Lung (tissue), 12 donors: ENCODE data around the gene CDH13. TPM values are rescaled to one million over a fixed set of nuclear protein-coding genes. Genes with fewer than 3 reads are reported as not detected.

Experiments
- ATAC-seq: fragments of 200-7000 bp; cut with Tn5 transposase; one replicate; pipeline ENCODE4 v1.9.1; 2020; ENCODE audit warnings: moderate number of reproducible peaks; ENCODE audit not compliant: insufficient read depth, low FRiP score
- DNase-seq, 3 donors: peaks; one replicate each; pipeline ENCODE4 v3.0.0-alpha.2; 2013 to 2017
- H3K27ac ChIP-seq, 2 donors: one replicate each; pipeline ENCODE4 v1.5.1; 2013; ENCODE audit warnings: mild to moderate bottlenecking in 2 of 2, moderate library complexity in 2 of 2, control low read depth in 1 of 2, inconsistent platforms in 1 of 2, low read depth in 1 of 2, low read length in 1 of 2
- H3K27me3 ChIP-seq, 3 donors: one replicate each; pipeline ENCODE4 v1.5.1; 2013; ENCODE audit warnings: low read length in 2 of 3; ENCODE audit not compliant: control insufficient read depth in 3 of 3, insufficient read depth in 3 of 3
- H3K36me3 ChIP-seq, 4 donors: one replicate each; pipeline ENCODE4 v1.5.1; 2013; ENCODE audit warnings: low read length in 4 of 4, mild to moderate bottlenecking in 1 of 4, moderate library complexity in 1 of 4; ENCODE audit not compliant: control insufficient read depth in 4 of 4, insufficient read depth in 4 of 4
- H3K4me1 ChIP-seq, 5 donors: one replicate each; pipeline ENCODE4 v1.5.1; 2013; ENCODE audit warnings: low read length in 5 of 5, mild to moderate bottlenecking in 2 of 5, moderate library complexity in 1 of 5; ENCODE audit not compliant: control insufficient read depth in 5 of 5, insufficient read depth in 5 of 5
- H3K4me3 ChIP-seq: one replicate; pipeline ENCODE4 v1.5.1; 2013; ENCODE audit warnings: mild to moderate bottlenecking, control low read depth, moderate library complexity
- H3K9ac ChIP-seq, 2 donors: one replicate each; pipeline ENCODE4 v1.5.1; 2013; ENCODE audit warnings: low read length in 2 of 2, control low read depth in 1 of 2; ENCODE audit not compliant: insufficient read depth in 1 of 2
- H3K9me3 ChIP-seq, 4 donors: one replicate each; pipeline ENCODE4 v1.5.1; 2013; ENCODE audit warnings: low read length in 3 of 4, mild to moderate bottlenecking in 1 of 4, moderate library complexity in 1 of 4; ENCODE audit not compliant: control insufficient read depth in 4 of 4, insufficient read depth in 3 of 4
- CTCF ChIP-seq: IDR thresholded peaks from 2 replicates; pipeline ENCODE4 v1.5.1; 2012; ENCODE audit warnings: mild to moderate bottlenecking; ENCODE audit errors: control extremely low read depth, extremely low read depth
- WGBS, 2 donors: extraction: QIAGEN DNeasy Blood & Tissue Kit; methylation state at CpG; one replicate each; pipeline ENCODE4 v1.1.7; 2013; 5-methylcytosine and 5-hydroxymethylcytosine counted together
- polyA plus RNA-seq, 2 donors: library from polyadenylated mRNA; stranded (reverse); fragments of 200-250 nt; gene quantifications; one replicate each; pipeline ENCODE4 v1.2.1, GENCODE V29; 2013
- total RNA-seq, 2 donors: library from RNA; depleted of rRNA in 1 of 2; stranded (reverse); fragments of >200 nt in 1 of 2; gene quantifications; one replicate each; pipeline ENCODE4 v1.2.1, GENCODE V29; 2014 to 2021
- donor health status: control.
- donor health status: control.
- donor health status: Bipolar disorder and iron deficiency.
- donor health status: healthy.
- donor health status: DM: yes; HTN: yes; CAD: no.

CDH13 gene
- total and polyA plus RNA-seq, 4 donors: 2.1 to 12.3 (median 7.3) TPM

- no peak for TF ChIP-seq CTCF
- 61 to 63% methylated on average over 7 of the region's 7 CpGs for WGBS, 2 donors
- Histone ChIP-seq H3K4me3 (no peak overlapping the region), H3K9ac (no peak overlapping the region), H3K9me3 (peaks cover 0 to 4% (median 0%) of the 10 kb centered on the region in 4 donors), H3K27ac (no peak overlapping the region), H3K4me1 (no peaks in the 10 kb centered on the region), H3K36me3 (no peaks in the 10 kb centered on the region), H3K27me3 (peaks cover 0 to 2% (median 0%) of the 10 kb centered on the region in 3 donors)
- DNase-seq (no peak), ATAC-seq (no peak)
Observed at GRCh38 chr16:82788225-82788624, 161.5 kb downstream of the CDH13 start.

- H3K9ac ChIP-seq: no peak overlapping the region
- WGBS, 2 donors: 76 to 80% methylated on average over 4 of the region's 4 CpGs
- TF ChIP-seq CTCF: no peak
- no peaks in the 10 kb centered on the region for H3K36me3 ChIP-seq
- H3K27me3 ChIP-seq: peaks cover 0 to 2% (median 0%) of the 10 kb centered on the region in 3 donors
- H3K4me3 ChIP-seq: no peak overlapping the region
- DNase-seq: no peak
- peaks cover 0 to 4% (median 0%) of the 10 kb centered on the region in 4 donors for H3K9me3 ChIP-seq
- H3K4me1 ChIP-seq: no peaks in the 10 kb centered on the region
- no peak for ATAC-seq
- H3K27ac ChIP-seq: no peak overlapping the region
Observed at GRCh38 chr16:82788919-82789318, 162.2 kb downstream of the CDH13 start.

- Histone ChIP-seq H3K9ac (no peak overlapping the region), H3K27me3 (no peaks in the 10 kb centered on the region), H3K9me3 (peaks cover 0 to 2% (median 0%) of the 10 kb centered on the region in 4 donors), H3K4me1 (no peaks in the 10 kb centered on the region), H3K36me3 (no peaks in the 10 kb centered on the region), H3K27ac (no peak overlapping the region), H3K4me3 (no peak overlapping the region)
- ATAC-seq (no peak), DNase-seq (no peak)
- 83 to 92% methylated on average over 6 of the region's 6 CpGs for WGBS, 2 donors
- TF ChIP-seq CTCF: no peak
Observed at GRCh38 chr16:82792693-82793092, 165.9 kb downstream of the CDH13 start.
